Large intestine (tissue), 3 donors: ENCODE results near the gene ATP11A. TPM values are rescaled to one million over a fixed set of nuclear protein-coding genes. Genes with fewer than 3 reads are reported as not detected.

ENCODE experiments used
- DNase-seq, 2 donors: peaks; one replicate each; pipeline versions ENCODE4 v3.0.0 to v3.0.0-alpha.2; 2013
- H3K27ac ChIP-seq: one replicate; pipeline ENCODE4 v1.5.1; 2013; ENCODE audit warnings: low read length
- H3K27me3 ChIP-seq: 2 replicates; pipeline ENCODE4 v1.6.1; 2013; ENCODE audit warnings: low read length; ENCODE audit not compliant: control insufficient read depth, insufficient read depth
- H3K36me3 ChIP-seq: 2 replicates; pipeline ENCODE4 v1.6.1; 2013; ENCODE audit warnings: low read length; ENCODE audit not compliant: control insufficient read depth, insufficient read depth
- H3K4me1 ChIP-seq: one replicate; pipeline ENCODE4 v1.6.1; 2013; ENCODE audit warnings: low read length; ENCODE audit not compliant: control insufficient read depth, insufficient read depth
- H3K4me3 ChIP-seq: one replicate; pipeline ENCODE4 v1.5.1; 2013; ENCODE audit warnings: low read length
- H3K9me3 ChIP-seq: one replicate; pipeline ENCODE4 v1.6.1; 2013; ENCODE audit warnings: mild to moderate bottlenecking, low read depth, low read length, moderate library complexity; ENCODE audit not compliant: control insufficient read depth
- WGBS: methylation state at CpG from one replicate; pipeline ENCODE4 v1.1.5; 2013; ENCODE audit warnings: low lambda C conversion rate; ENCODE audit not compliant: insufficient coverage; 5-methylcytosine and 5-hydroxymethylcytosine counted together
- polyA plus RNA-seq: library from polyadenylated mRNA; unstranded; fragments of 120-200 nt; gene quantifications from one replicate; pipeline ENCODE4 v1.2.1, GENCODE V29; 2013

ATP11A gene
- polyA plus RNA-seq, 1 donor: 95.6 TPM

- no peak overlapping the region for H3K27ac ChIP-seq
- H3K4me1 ChIP-seq: peaks cover 29% of the 10 kb centered on the region
- no peaks in the 10 kb centered on the region for H3K27me3 ChIP-seq
- no peak for DNase-seq
- WGBS: no CpG with 5 or more reads among the region's 13 CpGs
- H3K36me3 ChIP-seq: peaks cover 15% of the 10 kb centered on the region
- peaks cover 15% of the 10 kb centered on the region for H3K9me3 ChIP-seq
- H3K4me3 ChIP-seq: no peak overlapping the region
Measured at GRCh38 chr13:112716461-112716820, 26.6 kb downstream of the ATP11A start.

- Histone ChIP-seq H3K4me1 (peaks cover 30% of the 10 kb centered on the region), H3K9me3 (peaks cover 18% of the 10 kb centered on the region), H3K36me3 (peaks cover 15% of the 10 kb centered on the region), H3K4me3 (no peak overlapping the region), H3K27ac (no peak overlapping the region), H3K27me3 (no peaks in the 10 kb centered on the region)
- DNase-seq: no peak
- WGBS: 100% methylated on average over 3 of the region's 14 CpGs
Measured at GRCh38 chr13:112716841-112717520, 27.1 kb downstream of the ATP11A start.

GRCh38 chr13:112718318-112718717, 28.5 kb downstream of the ATP11A start:
- DNase-seq: no peak
- H3K4me1 ChIP-seq: peaks cover 28% of the 10 kb centered on the region
- no peaks in the 10 kb centered on the region for H3K27me3 ChIP-seq
- WGBS: no CpG with 5 or more reads among the region's 9 CpGs
- H3K36me3 ChIP-seq: peaks cover 15% of the 10 kb centered on the region
- H3K4me3 ChIP-seq: no peak overlapping the region
- peaks cover 18% of the 10 kb centered on the region for H3K9me3 ChIP-seq
- no peak overlapping the region for H3K27ac ChIP-seq

- H3K36me3 ChIP-seq: peaks cover 14% of the 10 kb centered on the region
- H3K27me3 ChIP-seq: no peaks in the 10 kb centered on the region
- no peak overlapping the region for H3K4me3 ChIP-seq
- peaks cover 33% of the 10 kb centered on the region for H3K4me1 ChIP-seq
- peaks cover 16% of the 10 kb centered on the region for H3K9me3 ChIP-seq
- WGBS: 93% methylated on average over 3 of the region's 11 CpGs
- H3K27ac ChIP-seq: no peak overlapping the region
- DNase-seq: no peak
Measured at GRCh38 chr13:112719016-112719415, 29.2 kb downstream of the ATP11A start.

GRCh38 chr13:112719556-112719955, 29.7 kb downstream of the ATP11A start:
- Histone ChIP-seq H3K27me3 (no peaks in the 10 kb centered on the region), H3K27ac (no peak overlapping the region), H3K4me3 (no peak overlapping the region), H3K36me3 (peaks cover 9% of the 10 kb centered on the region), H3K4me1 (peaks cover 35% of the 10 kb centered on the region), H3K9me3 (peaks cover 11% of the 10 kb centered on the region)
- WGBS: no CpG with 5 or more reads among the region's 2 CpGs
- no peak for DNase-seq

GRCh38 chr13:112720251-112720650, 30.4 kb downstream of the ATP11A start:
- Histone ChIP-seq H3K4me3 (no peak overlapping the region), H3K36me3 (peaks cover 4% of the 10 kb centered on the region), H3K9me3 (peaks cover 4% of the 10 kb centered on the region), H3K4me1 (peaks cover 42% of the 10 kb centered on the region), H3K27ac (no peak overlapping the region), H3K27me3 (no peaks in the 10 kb centered on the region)
- no peak for DNase-seq
- no CpG with 5 or more reads among the region's 17 CpGs for WGBS

- DNase-seq: no peak
- WGBS: 80% methylated on average over 1 of the region's 10 CpGs
- no peak overlapping the region for H3K4me3 ChIP-seq
- H3K27ac ChIP-seq: peak overlapping the region; percentile 58
- no peaks in the 10 kb centered on the region for H3K27me3 ChIP-seq
- peaks cover 4% of the 10 kb centered on the region for H3K9me3 ChIP-seq
- peaks cover 47% of the 10 kb centered on the region for H3K4me1 ChIP-seq
- peaks cover 4% of the 10 kb centered on the region for H3K36me3 ChIP-seq
Measured at GRCh38 chr13:112720814-112721197, 31.0 kb downstream of the ATP11A start.

GRCh38 chr13:112721198-112722104, 31.6 kb downstream of the ATP11A start:
- Histone ChIP-seq H3K27me3 (no peaks in the 10 kb centered on the region), H3K4me3 (no peak overlapping the region), H3K4me1 (peaks cover 51% of the 10 kb centered on the region), H3K27ac (peak overlapping the region; percentile 58), H3K36me3 (peaks cover 4% of the 10 kb centered on the region), H3K9me3 (peaks cover 4% of the 10 kb centered on the region)
- peak in 1 of 2 donors; percentile 54 for DNase-seq
- no CpG with 5 or more reads among the region's 26 CpGs for WGBS

GRCh38 chr13:112722433-112723263, 32.8 kb downstream of the ATP11A start:
- 7% methylated on average over 2 of the region's 19 CpGs for WGBS
- Histone ChIP-seq H3K4me1 (peaks cover 51% of the 10 kb centered on the region), H3K4me3 (no peak overlapping the region), H3K27me3 (no peaks in the 10 kb centered on the region), H3K36me3 (no peaks in the 10 kb centered on the region), H3K9me3 (peaks cover 4% of the 10 kb centered on the region), H3K27ac (peak overlapping the region; percentile 86)
- DNase-seq: peak; percentile 82 to 88

GRCh38 chr13:112723771-112724170, 33.9 kb downstream of the ATP11A start:
- peaks cover 51% of the 10 kb centered on the region for H3K4me1 ChIP-seq

More at GRCh38 chr13:112723771-112724170, 33.9 kb downstream of the ATP11A start:
- no peak for DNase-seq
- no peaks in the 10 kb centered on the region for H3K27me3 ChIP-seq
- no peak overlapping the region for H3K27ac ChIP-seq
- WGBS: no CpG with 5 or more reads among the region's 17 CpGs
- H3K9me3 ChIP-seq: peaks cover 6% of the 10 kb centered on the region
- no peak overlapping the region for H3K4me3 ChIP-seq
- H3K36me3 ChIP-seq: no peaks in the 10 kb centered on the region
